HG02970 (cell line): ENCODE data around the gene ARFGAP2.
"Not testable (repeated sequence)": the region's sequence is repeated elsewhere in the genome, so short reads cannot be mapped to it uniquely, and the experiment has no call there.

Experiments used
- ATAC-seq: cut with Tn5 transposase; IDR thresholded peaks from one replicate; pipeline ENCODE4 v1.9.1; 2021; ENCODE audit warnings: mild to moderate bottlenecking, moderate library complexity, moderate number of reproducible peaks; ENCODE audit not compliant: unreplicated experiment, low FRiP score

Gene ARFGAP2

DNA sequence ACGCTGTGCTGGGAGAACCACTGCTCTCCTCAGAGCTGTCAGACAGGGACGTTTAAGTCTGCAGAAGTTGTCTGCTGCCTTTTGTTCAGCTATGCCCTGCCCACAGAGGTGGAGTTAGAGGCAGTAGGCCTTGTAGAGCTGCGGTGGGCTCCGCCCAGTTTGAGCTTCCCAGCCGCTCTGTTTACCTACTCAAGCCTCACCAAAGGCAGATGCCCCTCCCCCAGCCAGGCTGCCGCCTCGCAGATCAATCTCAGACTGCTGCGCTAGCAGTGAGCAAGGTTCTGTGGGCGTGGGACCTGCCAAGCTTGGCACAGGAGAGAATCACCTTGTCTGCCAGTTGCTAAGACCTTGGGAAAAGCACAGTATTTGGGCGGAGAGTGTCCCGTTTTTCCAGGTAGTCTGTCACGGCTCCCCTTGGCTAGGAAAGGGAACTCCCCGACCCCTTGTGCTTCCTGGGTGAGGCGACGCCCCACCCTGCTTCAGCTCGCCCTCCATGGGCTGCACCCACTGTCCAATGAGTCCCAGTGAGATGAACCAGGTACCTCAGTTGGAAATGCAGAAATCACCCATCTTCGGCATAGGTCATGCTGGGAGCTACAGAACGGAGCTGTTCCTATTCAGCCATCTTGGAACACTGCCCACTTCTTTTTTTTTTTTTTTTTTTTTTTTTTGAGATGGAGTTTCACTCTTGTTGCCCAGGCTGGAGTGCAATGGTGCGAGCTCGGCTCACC is 57.6 kb downstream of the ARFGAP2 start:
- ATAC-seq: not testable (repeated sequence)
